Kidney (tissue), 14 donors: ENCODE measurements around the gene DSG2. TPM values are rescaled to one million over a fixed set of nuclear protein-coding genes. Genes with fewer than 3 reads are reported as not detected.
A peak's percentile ranks its signal among the peaks of the same experiment; 100 is the strongest.

Experiments used
- DNase-seq, 5 donors: peaks; one replicate each; pipeline ENCODE4 v3.0.0-alpha.2; 2013 to 2020
- FAIRE-seq: peaks from 2 replicates; lab custom pipeline; 2012; peaks lifted over from hg19 to GRCh38; lab: Jason Lieb, UNC
- H3K27ac ChIP-seq, 2 donors: one replicate each; pipeline ENCODE4 v1.7.0; 2013; ENCODE audit warnings: low read depth in 2 of 2, low read length in 2 of 2, inconsistent platforms in 1 of 2
- H3K27me3 ChIP-seq: one replicate; pipeline ENCODE4 v1.7.1; 2013; ENCODE audit warnings: low read length, inconsistent platforms; ENCODE audit not compliant: control insufficient read depth, insufficient read depth
- H3K36me3 ChIP-seq, 3 donors: one replicate each; pipeline versions ENCODE4 v1.7.0 to v1.7.1; 2013; ENCODE audit warnings: low read length in 3 of 3, control low read depth in 1 of 3, inconsistent platforms in 1 of 3; ENCODE audit not compliant: insufficient read depth in 3 of 3, control insufficient read depth in 2 of 3
- H3K4me1 ChIP-seq, 3 donors: one replicate each; pipeline versions ENCODE4 v1.7.0 to v1.7.1; 2013; ENCODE audit warnings: low read length in 3 of 3, inconsistent platforms in 1 of 3, low read depth in 1 of 3; ENCODE audit not compliant: control insufficient read depth in 2 of 3, insufficient read depth in 2 of 3
- H3K4me3 ChIP-seq, 3 donors: one replicate each; pipeline versions ENCODE4 v1.7.0 to v1.8.1; 2013; ENCODE audit warnings: low read length in 3 of 3, control low read depth in 1 of 3, inconsistent platforms in 1 of 3
- H3K9ac ChIP-seq, 3 donors: one replicate each; pipeline versions ENCODE4 v1.7.0 to v1.7.1; 2013; ENCODE audit warnings: low read length in 3 of 3, control low read depth in 1 of 3, inconsistent platforms in 1 of 3
- H3K9me3 ChIP-seq, 3 donors: one replicate each; pipeline versions ENCODE4 v1.7.0 to v1.7.1; 2013; ENCODE audit warnings: low read length in 3 of 3, control low read depth in 1 of 3, inconsistent platforms in 1 of 3; ENCODE audit not compliant: control insufficient read depth in 2 of 3, insufficient read depth in 1 of 3
- intact Hi-C: fragments of 100-400 bp; cut with DNase I; formaldehyde crosslinking; loops from one replicate; pipeline ENCODE4 v1.11.1; 2022
- polyA plus RNA-seq: library from polyadenylated mRNA; stranded (reverse); fragments of 350-450 nt; fragmentation: Illumina TruSeq; extraction: RNeasy Lipid Tissue Mini Kit (QIAGEN cat#74804); gene quantifications from one replicate; pipeline ENCODE4 v1.2.3, GENCODE V29; 2014; ENCODE audit warnings: low read depth, low replicate concordance; ENCODE audit not compliant: insufficient read depth
- total RNA-seq: library from RNA; stranded (reverse); fragmentation: NEBNext Ultra II Directional; extraction: Animal tissue kit (Norgen Biotek cat#: 25700); gene quantifications from one replicate; pipeline ENCODE4 v1.2.1, GENCODE V29; 2021
- TF ChIP-seq, protein P1 (sequence below): IDR thresholded peaks from 3 replicates; pipeline ENCODE4 v1.5.1; 2012; ENCODE audit warnings: mild to moderate bottlenecking, moderate library complexity, borderline replicate concordance; ENCODE audit not compliant: insufficient read depth; ENCODE audit errors: extremely low read depth
- donor health status: control.
- donor health status: control.
- donor health status: control.
- donor health status: control.
- donor health status: control.
- donor health status: DM: yes; HTN: yes; CAD: no.
- donor health status: Normal renal cell carcinoma (clear cell type).

DSG2 gene
- total and polyA plus RNA-seq, 2 donors from 2014 or later: 20.5 to 63.0 TPM

DNA sequence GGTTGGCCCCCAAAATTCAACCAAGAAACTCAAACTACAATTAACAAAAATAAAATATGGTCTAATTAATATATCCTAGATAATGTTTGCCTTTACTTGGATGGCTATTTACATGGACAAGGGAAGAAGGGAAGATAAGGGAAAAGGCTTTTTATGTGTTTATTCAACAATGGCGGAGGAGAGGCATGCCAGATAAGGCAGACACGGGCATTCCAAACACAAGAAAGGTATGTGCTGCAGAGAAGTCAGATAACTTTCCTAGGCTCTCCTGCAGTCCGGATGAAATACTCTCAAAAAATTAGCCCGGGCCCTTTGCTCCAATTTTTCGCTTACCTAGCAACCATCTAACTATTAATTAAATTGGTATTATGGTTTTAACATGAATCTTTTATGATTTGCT, 88.6 kb downstream of the DSG2 start:
- Histone ChIP-seq H3K4me3 (no peak overlapping the region), H3K36me3 (no peaks in the 10 kb centered on the region), H3K27me3 (no peaks in the 10 kb centered on the region), H3K4me1 (no peaks in the 10 kb centered on the region), H3K9ac (no peak overlapping the region), H3K9me3 (no peaks in the 10 kb centered on the region), H3K27ac (no peak overlapping the region)
- TF ChIP-seq, protein P1, sequence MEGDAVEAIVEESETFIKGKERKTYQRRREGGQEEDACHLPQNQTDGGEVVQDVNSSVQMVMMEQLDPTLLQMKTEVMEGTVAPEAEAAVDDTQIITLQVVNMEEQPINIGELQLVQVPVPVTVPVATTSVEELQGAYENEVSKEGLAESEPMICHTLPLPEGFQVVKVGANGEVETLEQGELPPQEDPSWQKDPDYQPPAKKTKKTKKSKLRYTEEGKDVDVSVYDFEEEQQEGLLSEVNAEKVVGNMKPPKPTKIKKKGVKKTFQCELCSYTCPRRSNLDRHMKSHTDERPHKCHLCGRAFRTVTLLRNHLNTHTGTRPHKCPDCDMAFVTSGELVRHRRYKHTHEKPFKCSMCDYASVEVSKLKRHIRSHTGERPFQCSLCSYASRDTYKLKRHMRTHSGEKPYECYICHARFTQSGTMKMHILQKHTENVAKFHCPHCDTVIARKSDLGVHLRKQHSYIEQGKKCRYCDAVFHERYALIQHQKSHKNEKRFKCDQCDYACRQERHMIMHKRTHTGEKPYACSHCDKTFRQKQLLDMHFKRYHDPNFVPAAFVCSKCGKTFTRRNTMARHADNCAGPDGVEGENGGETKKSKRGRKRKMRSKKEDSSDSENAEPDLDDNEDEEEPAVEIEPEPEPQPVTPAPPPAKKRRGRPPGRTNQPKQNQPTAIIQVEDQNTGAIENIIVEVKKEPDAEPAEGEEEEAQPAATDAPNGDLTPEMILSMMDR: no peak
- intact Hi-C loops: no loop called here
- DNase-seq: no peak
- no peak for FAIRE-seq

DNA sequence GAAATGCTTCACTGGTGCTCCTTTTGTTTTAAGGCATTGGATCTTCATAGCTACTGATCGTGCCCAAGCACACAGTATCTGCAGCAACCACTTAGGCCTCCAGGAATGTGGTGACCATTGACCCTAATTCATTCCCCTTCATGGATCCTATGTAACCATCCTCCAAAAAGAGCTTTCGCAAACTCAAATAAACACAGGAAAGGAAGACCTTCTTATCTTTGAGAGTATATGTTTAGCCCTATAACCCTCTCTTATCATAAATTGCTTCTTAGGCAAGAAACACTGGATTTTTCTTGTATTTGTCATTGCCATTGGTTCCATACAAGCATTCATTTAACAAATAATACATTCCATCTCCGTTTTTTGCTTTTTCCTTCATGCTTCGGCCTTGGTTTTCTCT, 89.6 kb downstream of the DSG2 start:
- no peak for FAIRE-seq
- H3K9me3 ChIP-seq: no peaks in the 10 kb centered on the region
- TF ChIP-seq, protein P1: no peak
- no peaks in the 10 kb centered on the region for H3K4me1 ChIP-seq
- H3K9ac ChIP-seq: no peak overlapping the region
- intact Hi-C loops: no loop called here
- no peaks in the 10 kb centered on the region for H3K27me3 ChIP-seq
- no peak for DNase-seq
- H3K4me3 ChIP-seq: no peak overlapping the region
- H3K36me3 ChIP-seq: no peaks in the 10 kb centered on the region
- no peak overlapping the region for H3K27ac ChIP-seq

DNA sequence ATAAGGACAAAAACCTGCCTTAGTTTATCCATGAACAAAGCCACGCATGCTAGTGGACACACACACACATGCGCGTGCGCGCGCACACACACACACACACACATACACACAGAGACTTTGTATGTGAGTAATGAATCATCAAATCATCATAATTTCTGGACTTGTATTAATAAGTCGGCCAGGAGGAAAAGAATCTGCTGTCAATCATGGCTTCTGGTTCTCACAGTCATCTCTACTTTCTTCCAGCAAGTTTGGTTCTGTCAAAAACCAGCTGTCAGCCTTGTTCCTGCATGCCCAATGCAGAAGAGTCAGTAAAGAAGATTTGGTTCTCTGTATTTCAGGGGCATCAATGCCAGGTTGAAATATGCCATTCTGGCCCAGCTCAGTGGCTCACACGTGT, 92.6 kb downstream of the DSG2 start:
- intact Hi-C loops: no loop called here
- Histone ChIP-seq H3K36me3 (no peaks in the 10 kb centered on the region), H3K27ac (no peak overlapping the region), H3K9me3 (no peaks in the 10 kb centered on the region), H3K27me3 (no peaks in the 10 kb centered on the region), H3K4me3 (no peak overlapping the region), H3K9ac (no peak overlapping the region), H3K4me1 (no peaks in the 10 kb centered on the region)
- FAIRE-seq: no peak
- DNase-seq: no peak
- TF ChIP-seq, protein P1: no peak

DNA sequence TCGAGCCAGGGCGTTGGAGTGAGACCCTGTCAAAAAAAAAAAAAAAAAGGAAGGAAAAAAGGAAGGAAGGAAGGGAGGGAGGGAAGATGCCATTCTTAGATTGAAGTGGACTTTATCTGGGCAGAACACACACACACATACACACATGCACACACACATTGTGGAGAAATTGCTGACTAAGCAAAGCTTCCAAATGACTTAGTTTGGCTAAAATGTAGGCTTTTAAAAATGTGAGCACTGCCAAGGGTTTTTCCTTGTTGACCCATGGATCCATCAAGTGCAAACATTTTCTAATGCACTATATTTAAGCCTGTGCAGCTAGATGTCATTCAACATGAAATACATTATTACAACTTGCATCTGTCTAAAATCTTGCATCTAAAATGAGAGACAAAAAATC, 93.1 kb downstream of the DSG2 start:
- FAIRE-seq: no peak
- no peak overlapping the region for H3K4me3 ChIP-seq
- no peaks in the 10 kb centered on the region for H3K36me3 ChIP-seq
- intact Hi-C loops: no loop called here
- DNase-seq: peak in 1 of 5 donors; percentile 13
- no peaks in the 10 kb centered on the region for H3K27me3 ChIP-seq
- TF ChIP-seq, protein P1: no peak
- H3K27ac ChIP-seq: no peak overlapping the region
- no peak overlapping the region for H3K9ac ChIP-seq
- H3K9me3 ChIP-seq: no peaks in the 10 kb centered on the region
- H3K4me1 ChIP-seq: no peaks in the 10 kb centered on the region
